ENCODE results near the gene TBC1D2.

DNA sequence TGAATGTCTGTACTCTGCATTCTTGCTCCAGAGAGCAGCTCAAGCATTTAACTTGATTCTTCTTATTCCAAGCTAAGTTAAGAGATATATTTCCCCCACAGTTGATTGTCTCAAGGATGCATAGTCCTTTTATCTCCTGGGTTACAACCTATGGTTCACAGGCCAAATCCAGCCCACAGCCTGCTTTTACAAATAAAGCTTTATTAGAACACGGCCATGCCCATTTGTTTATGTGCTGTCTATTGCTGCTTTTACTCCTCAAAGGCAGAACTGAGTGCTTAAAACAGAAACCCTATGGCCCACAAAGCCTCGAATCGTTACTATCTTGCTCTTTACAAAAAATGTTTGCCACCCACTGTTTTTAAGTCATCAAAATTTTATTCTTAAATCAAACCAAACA is 25.8 kb downstream of the TBC1D2 start:
- TF ChIP-seq JUND (IDR thresholded peaks at IDR 0.05) (no peak), SP1 (IDR thresholded peaks at IDR 0.05) (no peak)
- TF ChIP-seq, protein P1, sequence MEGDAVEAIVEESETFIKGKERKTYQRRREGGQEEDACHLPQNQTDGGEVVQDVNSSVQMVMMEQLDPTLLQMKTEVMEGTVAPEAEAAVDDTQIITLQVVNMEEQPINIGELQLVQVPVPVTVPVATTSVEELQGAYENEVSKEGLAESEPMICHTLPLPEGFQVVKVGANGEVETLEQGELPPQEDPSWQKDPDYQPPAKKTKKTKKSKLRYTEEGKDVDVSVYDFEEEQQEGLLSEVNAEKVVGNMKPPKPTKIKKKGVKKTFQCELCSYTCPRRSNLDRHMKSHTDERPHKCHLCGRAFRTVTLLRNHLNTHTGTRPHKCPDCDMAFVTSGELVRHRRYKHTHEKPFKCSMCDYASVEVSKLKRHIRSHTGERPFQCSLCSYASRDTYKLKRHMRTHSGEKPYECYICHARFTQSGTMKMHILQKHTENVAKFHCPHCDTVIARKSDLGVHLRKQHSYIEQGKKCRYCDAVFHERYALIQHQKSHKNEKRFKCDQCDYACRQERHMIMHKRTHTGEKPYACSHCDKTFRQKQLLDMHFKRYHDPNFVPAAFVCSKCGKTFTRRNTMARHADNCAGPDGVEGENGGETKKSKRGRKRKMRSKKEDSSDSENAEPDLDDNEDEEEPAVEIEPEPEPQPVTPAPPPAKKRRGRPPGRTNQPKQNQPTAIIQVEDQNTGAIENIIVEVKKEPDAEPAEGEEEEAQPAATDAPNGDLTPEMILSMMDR (IDR thresholded peaks at IDR 0.05; ENCODE audit: low read depth, low read length, missing input control): no peak
- TF ChIP-seq, protein P2, sequence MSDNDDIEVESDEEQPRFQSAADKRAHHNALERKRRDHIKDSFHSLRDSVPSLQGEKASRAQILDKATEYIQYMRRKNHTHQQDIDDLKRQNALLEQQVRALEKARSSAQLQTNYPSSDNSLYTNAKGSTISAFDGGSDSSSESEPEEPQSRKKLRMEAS (IDR thresholded peaks at IDR 0.05): no peak
- TF ChIP-seq, protein P3, sequence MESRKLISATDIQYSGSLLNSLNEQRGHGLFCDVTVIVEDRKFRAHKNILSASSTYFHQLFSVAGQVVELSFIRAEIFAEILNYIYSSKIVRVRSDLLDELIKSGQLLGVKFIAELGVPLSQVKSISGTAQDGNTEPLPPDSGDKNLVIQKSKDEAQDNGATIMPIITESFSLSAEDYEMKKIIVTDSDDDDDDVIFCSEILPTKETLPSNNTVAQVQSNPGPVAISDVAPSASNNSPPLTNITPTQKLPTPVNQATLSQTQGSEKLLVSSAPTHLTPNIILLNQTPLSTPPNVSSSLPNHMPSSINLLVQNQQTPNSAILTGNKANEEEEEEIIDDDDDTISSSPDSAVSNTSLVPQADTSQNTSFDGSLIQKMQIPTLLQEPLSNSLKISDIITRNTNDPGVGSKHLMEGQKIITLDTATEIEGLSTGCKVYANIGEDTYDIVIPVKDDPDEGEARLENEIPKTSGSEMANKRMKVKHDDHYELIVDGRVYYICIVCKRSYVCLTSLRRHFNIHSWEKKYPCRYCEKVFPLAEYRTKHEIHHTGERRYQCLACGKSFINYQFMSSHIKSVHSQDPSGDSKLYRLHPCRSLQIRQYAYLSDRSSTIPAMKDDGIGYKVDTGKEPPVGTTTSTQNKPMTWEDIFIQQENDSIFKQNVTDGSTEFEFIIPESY (IDR thresholded peaks at IDR 0.05): no peak

Data from liver (tissue), 3 donors.